ENCODE measurements around the gene ZNF202. TPM values are rescaled to one million over a fixed set of nuclear protein-coding genes. Genes with fewer than 3 reads are reported as not detected.
A peak's percentile ranks its signal among the peaks of the same experiment; 100 is the strongest.

Gene ZNF202
- total RNA-seq, 2 experiments from 2014 or later = 14.9 to 18.0 TPM

GRCh38 chr11:123690485-123690884 is 51.0 kb downstream of the ZNF202 start:
- H3K36me3 Mint-ChIP-seq = no peaks in the 10 kb centered on the region
- no peaks in the 10 kb centered on the region for H3K9me3 Mint-ChIP-seq
- no peak overlapping the region for H3K4me3 Mint-ChIP-seq
- peaks cover 27% of the 10 kb centered on the region for H3K27me3 Mint-ChIP-seq
- no peak for ATAC-seq (ENCODE audit: low read depth)
- DNase-seq = no peak
- H3K4me1 Mint-ChIP-seq = peaks cover 1% of the 10 kb centered on the region
- no peak overlapping the region for H3K27ac Mint-ChIP-seq
- POLR2A ChIA-PET = no interaction called here

GRCh38 chr11:123684601-123685000 is 56.9 kb downstream of the ZNF202 start:
- H3K27me3 Mint-ChIP-seq = peaks cover 24% of the 10 kb centered on the region
- no peak for ATAC-seq (ENCODE audit: low read depth)
- POLR2A ChIA-PET = no interaction called here

GRCh38 chr11:123683428-123684170 is 57.9 kb downstream of the ZNF202 start:
- POLR2A ChIA-PET = no interaction called here
- Mint-ChIP-seq H3K4me1 (peaks cover 10% of the 10 kb centered on the region), H3K9me3 (no peaks in the 10 kb centered on the region), H3K27me3 (peaks cover 21% of the 10 kb centered on the region), H3K4me3 (no peak overlapping the region), H3K27ac (no peak overlapping the region), H3K36me3 (no peaks in the 10 kb centered on the region)
- DNase-seq = no peak
- ATAC-seq (ENCODE audit: low read depth) = no peak

More at GRCh38 chr11:123684601-123685000, 56.9 kb downstream of the ZNF202 start:
- Mint-ChIP-seq H3K4me3 (no peak overlapping the region), H3K4me1 (peaks cover 10% of the 10 kb centered on the region), H3K9me3 (no peaks in the 10 kb centered on the region), H3K27ac (no peak overlapping the region), H3K36me3 (no peaks in the 10 kb centered on the region)
- DNase-seq = no peak

- no peaks in the 10 kb centered on the region for H3K36me3 Mint-ChIP-seq
- POLR2A ChIA-PET = no interaction called here
- peaks cover 17% of the 10 kb centered on the region for H3K27me3 Mint-ChIP-seq
- ATAC-seq (ENCODE audit: low read depth) (no peak), DNase-seq (no peak)
- no peak overlapping the region for H3K27ac Mint-ChIP-seq
- H3K9me3 Mint-ChIP-seq = no peaks in the 10 kb centered on the region
- H3K4me3 Mint-ChIP-seq = no peak overlapping the region
- H3K4me1 Mint-ChIP-seq = peaks cover 11% of the 10 kb centered on the region
Observed at GRCh38 chr11:123682696-123683410, 58.6 kb downstream of the ZNF202 start.

GRCh38 chr11:123681030-123681429 is 60.4 kb downstream of the ZNF202 start:
- Mint-ChIP-seq H3K36me3 (no peaks in the 10 kb centered on the region), H3K27ac (peak overlapping the region; percentile 50), H3K4me3 (peak overlapping the region; percentile 43), H3K27me3 (peaks cover 12% of the 10 kb centered on the region), H3K9me3 (no peaks in the 10 kb centered on the region), H3K4me1 (peaks cover 11% of the 10 kb centered on the region)
- POLR2A ChIA-PET = no interaction called here
- ATAC-seq (ENCODE audit: low read depth) (peak; percentile 86), DNase-seq (no peak)

GRCh38 chr11:123678246-123678645 is 63.2 kb downstream of the ZNF202 start:
- Mint-ChIP-seq H3K27ac (no peak overlapping the region), H3K4me3 (no peak overlapping the region), H3K36me3 (no peaks in the 10 kb centered on the region), H3K27me3 (peaks cover 10% of the 10 kb centered on the region), H3K9me3 (no peaks in the 10 kb centered on the region), H3K4me1 (peaks cover 11% of the 10 kb centered on the region)
- no peak for ATAC-seq (ENCODE audit: low read depth)
- POLR2A ChIA-PET = no interaction called here
- no peak for DNase-seq

- Mint-ChIP-seq H3K4me3 (no peak overlapping the region), H3K27me3 (peaks cover 5% of the 10 kb centered on the region), H3K36me3 (no peaks in the 10 kb centered on the region), H3K27ac (no peak overlapping the region), H3K9me3 (no peaks in the 10 kb centered on the region), H3K4me1 (peaks cover 11% of the 10 kb centered on the region)
- POLR2A ChIA-PET = no interaction called here
- ATAC-seq (ENCODE audit: low read depth) (no peak), DNase-seq (no peak)
Observed at GRCh38 chr11:123677510-123677909, 64.0 kb downstream of the ZNF202 start.

- Mint-ChIP-seq H3K36me3 (no peaks in the 10 kb centered on the region), H3K4me3 (no peak overlapping the region), H3K4me1 (peaks cover 2% of the 10 kb centered on the region), H3K27me3 (peaks cover 3% of the 10 kb centered on the region), H3K27ac (no peak overlapping the region), H3K9me3 (no peaks in the 10 kb centered on the region)
- no peak for ATAC-seq (ENCODE audit: low read depth)
- POLR2A ChIA-PET = no interaction called here
- no peak for DNase-seq
Observed at GRCh38 chr11:123674297-123674696, 67.2 kb downstream of the ZNF202 start.

Other genes with a start within 250 kb of the ZNF202 start
- not detected for gene SCN3B, start 87.0 kb downstream of the ZNF202 start, total RNA-seq
- gene OR6X1, start 12.9 kb upstream of the ZNF202 start, total RNA-seq = not detected
- gene OR6M1, start 64.7 kb upstream of the ZNF202 start, total RNA-seq = not detected
- not detected for gene TMEM225, start 144.0 kb upstream of the ZNF202 start, total RNA-seq
- gene OR8D4, start 160.5 kb upstream of the ZNF202 start, total RNA-seq = not detected
- gene OR4D5, start 198.0 kb upstream of the ZNF202 start, total RNA-seq = not detected
- gene OR6T1, start 202.2 kb upstream of the ZNF202 start, total RNA-seq = not detected
- not detected for gene OR10S1, start 236.1 kb upstream of the ZNF202 start, total RNA-seq

Data from activated naive CD8-positive, alpha-beta T cell treated with anti-CD3 and anti-CD28 coated beads, Interleukin-2, amount 10 ng/mL, durations not matched to agents 7 days and 5 days (primary cell).